ENCODE measurements around the gene KCNS3. TPM values are rescaled to one million over a fixed set of nuclear protein-coding genes. Genes with fewer than 3 reads are reported as not detected.

KCNS3 gene
- total RNA-seq, 6 experiments from 2014 or later = 0.83 to 2.1 (median 1.3) TPM

- no peak overlapping the region for H3K27ac Mint-ChIP-seq
- no peaks in the 10 kb centered on the region; the same call in 1 of the 2 replicates for H3K4me1 Mint-ChIP-seq (ENCODE audit: low read depth)
- DNase-seq = no peak
- no peaks in the 10 kb centered on the region for H3K9me3 Mint-ChIP-seq
- no peaks in the 10 kb centered on the region for H3K36me3 Mint-ChIP-seq (ENCODE audit: low read depth)
- peaks cover 43% of the 10 kb centered on the region for H3K27me3 Mint-ChIP-seq (ENCODE audit: insufficient read depth)
- H3K4me3 Mint-ChIP-seq = peak overlapping the region; percentile 81
- no peak for TF ChIP-seq CTCF (IDR thresholded peaks at IDR 0.05)
Measured at GRCh38 chr2:17877811-17878280, 621 bp upstream of the KCNS3 start.

- Mint-ChIP-seq H3K27me3 (ENCODE audit: insufficient read depth) (peaks cover 31% of the 10 kb centered on the region), H3K36me3 (ENCODE audit: low read depth) (no peaks in the 10 kb centered on the region), H3K9me3 (no peaks in the 10 kb centered on the region), H3K27ac (no peak overlapping the region), H3K4me1 (ENCODE audit: low read depth) (no peaks in the 10 kb centered on the region; the same call in 1 of the 2 replicates), H3K4me3 (peak overlapping the region; percentile 87)
- DNase-seq = peak; percentile 22
- peak; percentile 40 for TF ChIP-seq CTCF (IDR thresholded peaks at IDR 0.05)
Measured at GRCh38 chr2:17879137-17879912, 858 bp downstream of the KCNS3 start.

GRCh38 chr2:17879913-17880274, 1.4 kb downstream of the KCNS3 start:
- Mint-ChIP-seq H3K4me3 (peak overlapping the region; percentile 87; the same call in 1 of the 2 replicates), H3K36me3 (ENCODE audit: low read depth) (no peaks in the 10 kb centered on the region), H3K9me3 (no peaks in the 10 kb centered on the region), H3K27ac (no peak overlapping the region), H3K4me1 (ENCODE audit: low read depth) (no peaks in the 10 kb centered on the region; the same call in 1 of the 2 replicates), H3K27me3 (ENCODE audit: insufficient read depth) (peaks cover 31% of the 10 kb centered on the region)
- DNase-seq = no peak
- no peak for TF ChIP-seq CTCF (IDR thresholded peaks at IDR 0.05)

GRCh38 chr2:17892770-17893534, 14.5 kb downstream of the KCNS3 start:
- H3K27me3 Mint-ChIP-seq (ENCODE audit: insufficient read depth) = no peaks in the 10 kb centered on the region; the same call in 1 of the 2 replicates
- H3K4me1 Mint-ChIP-seq (ENCODE audit: low read depth) = no peaks in the 10 kb centered on the region
- H3K4me3 Mint-ChIP-seq = no peak overlapping the region
- no peaks in the 10 kb centered on the region for H3K36me3 Mint-ChIP-seq (ENCODE audit: low read depth)
- no peak for TF ChIP-seq CTCF (IDR thresholded peaks at IDR 0.05)
- DNase-seq = no peak
- no peaks in the 10 kb centered on the region for H3K9me3 Mint-ChIP-seq
- H3K27ac Mint-ChIP-seq = no peak overlapping the region

GRCh38 chr2:17894005-17894404, 15.5 kb downstream of the KCNS3 start:
- H3K4me1 Mint-ChIP-seq (ENCODE audit: low read depth) = no peaks in the 10 kb centered on the region
- no peaks in the 10 kb centered on the region for H3K36me3 Mint-ChIP-seq (ENCODE audit: low read depth)
- no peak for TF ChIP-seq CTCF (IDR thresholded peaks at IDR 0.05)
- H3K9me3 Mint-ChIP-seq = no peaks in the 10 kb centered on the region
- no peak for DNase-seq
- H3K27ac Mint-ChIP-seq = no peak overlapping the region
- no peaks in the 10 kb centered on the region; the same call in none of the 2 replicates for H3K27me3 Mint-ChIP-seq (ENCODE audit: insufficient read depth)
- H3K4me3 Mint-ChIP-seq = no peak overlapping the region
